ENCODE results near the gene CHKB. TPM values are rescaled to one million over a fixed set of nuclear protein-coding genes. Genes with fewer than 3 reads are reported as not detected.

The CHKB gene
- total and polyA plus RNA-seq, 10 of the 15 experiments (the other 5 are each of a cell fraction or from before 2014, with no cell fraction given), result 10.0 to 93.9 (median 57.0) TPM

- no TSS peak for BruUV-seq (replicated peaks)
- Histone ChIP-seq H3K9ac (ENCODE audit: control insufficient read depth, insufficient read depth, low read length) (no peak overlapping the region), H3K4me1 (ENCODE audit: control insufficient read depth, insufficient read depth, low read length) (no peaks in the 10 kb centered on the region), H3K4me3 (no peak overlapping the region), H2AFZ (ENCODE audit: control insufficient read depth, low read depth, low read length) (no peak overlapping the region), H3K79me2 (ENCODE audit: control insufficient read depth, insufficient read depth, low read length) (no peaks in the 10 kb centered on the region), H3K27me3 (replicated peaks in 1 of 2; ENCODE audit: control insufficient read depth in 2 of 2, insufficient read depth in 2 of 2, low read length in 1 of 2) (no peaks in the 10 kb centered on the region), H3K36me3 (ENCODE audit: control insufficient read depth in 2 of 2, insufficient read depth in 2 of 2, low read length in 1 of 2) (peaks cover 5 to 7% of the 10 kb centered on the region in 2 experiments; a peak in 3 of 4 replicates), H3K9me3 (replicated peaks; ENCODE audit: control insufficient read depth, insufficient read depth, low read length) (no peaks in the 10 kb centered on the region), H3K27ac (ENCODE audit: control insufficient read depth, insufficient read depth) (no peak overlapping the region), H4K20me1 (ENCODE audit: control insufficient read depth, insufficient read depth) (no peaks in the 10 kb centered on the region), H3K4me2 (ENCODE audit: control insufficient read depth, insufficient read depth) (no peak overlapping the region)
- FAIRE-seq (no peak), DNase-seq (ENCODE audit: low read depth, low spot score) (no peak), ATAC-seq (no peak)
- POLR2A ChIA-PET, result interaction anchor here (1.2 to 4.8 kb wide), 6 partner anchors 22 to 56 kb away, joined by 4 to 21 read pairs (median 10); partner anchors contain the start of genes LMF2, NCAPH2, SCO2 and TYMP
- CTCF ChIA-PET, result interaction anchor here (1.2 to 3.1 kb wide), 8 partner anchors 18 to 236 kb away, joined by 3 to 14 read pairs (median 8); partner anchors contain the start of genes CHKB, KLHDC7B, LMF2 and NCAPH2
- intact Hi-C loops (cut with micrococcal nuclease; ENCODE audit: unreplicated experiment), result loop anchor here (5.0 kb wide), 1 partner anchor 37 kb away; the partner anchor contains the start of gene SCO2
- TF ChIP-seq NFYB (IDR thresholded peaks at IDR 0.05; ENCODE audit: insufficient read depth, low read depth, low read length) (no peak), CUX1 (IDR thresholded peaks at IDR 0.05; ENCODE audit: insufficient replicate concordance, low read depth, low read length) (no peak), ZNF622 (IDR thresholded peaks at IDR 0.05) (no peak), TBL1XR1 (IDR thresholded peaks at IDR 0.05; ENCODE audit: low read depth, low read length) (no peak), SREBF2 (IDR thresholded peaks at IDR 0.05; ENCODE audit: low read length) (no peak), ZNF687 (IDR thresholded peaks at IDR 0.05) (no peak), CREB1 (IDR thresholded peaks at IDR 0.05; ENCODE audit: low read depth) (no peak), DPF2 (IDR thresholded peaks at IDR 0.05) (no peak)
- WGBS (ENCODE audit: insufficient coverage, insufficient replicate concordance, low lambda C conversion rate, missing lambda C conversion rate), result 77% methylated on average over 11 of the region's 11 CpGs
- SMC1A ChIA-PET (ENCODE audit: uncharacterized antibody, unreplicated experiment), result interaction anchor here (1.0 to 2.8 kb wide), 3 partner anchors 25 to 55 kb away, joined by 4 to 14 read pairs (median 5); partner anchors contain the start of gene SCO2
- in situ Hi-C loops (cut with MboI), result no loop called here
- RAD21 ChIA-PET (ENCODE audit: unreplicated experiment), result interaction anchor here (1.0 to 2.9 kb wide), 3 partner anchors 17 to 55 kb away, joined by 3 to 13 read pairs (median 3); partner anchors contain the start of gene SCO2
Measured at GRCh38 chr22:50564289-50564688, 18.4 kb downstream of the CHKB start.

All from GM12878 (cell line).